ENCODE measurements around the gene WNT9A.

WNT9A gene

GRCh38 chr1:227924168-227924832 lies 23.4 kb downstream of the WNT9A start:
- DNase-seq (ENCODE audit: low read depth in 2 of 2), result no peak

- DNase-seq (ENCODE audit: low read depth in 2 of 2), result no peak
These were observed 24.2 kb downstream of the WNT9A start for GRCh38 chr1:227923353-227924167.

- no peak for DNase-seq (ENCODE audit: low read depth in 2 of 2)
These were observed 25.0 kb downstream of the WNT9A start for GRCh38 chr1:227922501-227923352.

- no peak for DNase-seq (ENCODE audit: low read depth in 2 of 2)
These were observed 26.1 kb downstream of the WNT9A start for GRCh38 chr1:227921461-227922185.

- DNase-seq (ENCODE audit: low read depth in 2 of 2), result no peak
These were observed 26.8 kb downstream of the WNT9A start for GRCh38 chr1:227920896-227921295.

- no peak for DNase-seq (ENCODE audit: low read depth in 2 of 2)
These were observed 27.3 kb downstream of the WNT9A start for GRCh38 chr1:227920426-227920825.

GRCh38 chr1:227919906-227920305 lies 27.8 kb downstream of the WNT9A start:
- DNase-seq (ENCODE audit: low read depth in 2 of 2), result no peak

- DNase-seq (ENCODE audit: low read depth in 2 of 2), result no peak
These were observed 29.0 kb downstream of the WNT9A start for GRCh38 chr1:227918736-227919135.

- no peak for DNase-seq (ENCODE audit: low read depth in 2 of 2)
These were observed 29.5 kb downstream of the WNT9A start for GRCh38 chr1:227918083-227918700.

- no peak for DNase-seq (ENCODE audit: low read depth in 2 of 2)
These were observed 30.4 kb downstream of the WNT9A start for GRCh38 chr1:227917081-227917950.

GRCh38 chr1:227916655-227917054 lies 31.1 kb downstream of the WNT9A start:
- DNase-seq (ENCODE audit: low read depth in 2 of 2), result no peak

GRCh38 chr1:227915564-227916553 lies 31.9 kb downstream of the WNT9A start:
- no peak for DNase-seq (ENCODE audit: low read depth in 2 of 2)

- DNase-seq (ENCODE audit: low read depth in 2 of 2), result no peak
These were observed 32.8 kb downstream of the WNT9A start for GRCh38 chr1:227914801-227915563.

GRCh38 chr1:227913764-227914721 lies 33.7 kb downstream of the WNT9A start:
- DNase-seq (ENCODE audit: low read depth in 2 of 2), result no peak

- no peak for DNase-seq (ENCODE audit: low read depth in 2 of 2)
These were observed 34.4 kb downstream of the WNT9A start for GRCh38 chr1:227913396-227913763.

GRCh38 chr1:227912866-227913265 lies 34.9 kb downstream of the WNT9A start:
- DNase-seq (ENCODE audit: low read depth in 2 of 2), result no peak

GRCh38 chr1:227911376-227911775 lies 36.4 kb downstream of the WNT9A start:
- no peak for DNase-seq (ENCODE audit: low read depth in 2 of 2)

All from activated CD4-positive, alpha-beta T cell treated with anti-CD3 and anti-CD28 coated beads for 24 hours (primary cell).